ENCODE results near the gene SENP3.

The SENP3 gene

GRCh38 chr17:7557775-7558543 is 3.8 kb upstream of the SENP3 start:
- peak; percentile 86 for FAIRE-seq

GRCh38 chr17:7558544-7559319 is 3.0 kb upstream of the SENP3 start, which contains the start of gene TNFSF13:
Gene TNFSF13 (plus strand): TSS chr17:7558750. CDS start chr17:7559040, 290 bp downstream.
- TF ChIP-seq POLR2A (IDR thresholded peaks at IDR 0.05; ENCODE audit: low read depth, low read length), result no peak
- no peak for TF ChIP-seq POLR2AphosphoS5 (IDR thresholded peaks at IDR 0.05; ENCODE audit: low read depth, low read length)
- TF ChIP-seq TAF1 (IDR thresholded peaks at IDR 0.05; ENCODE audit: borderline replicate concordance, low read depth, low read length), result no peak
- DNase-seq (ENCODE audit: insufficient read length) (no peak), FAIRE-seq (no peak)

More at GRCh38 chr17:7557775-7558543, 3.8 kb upstream of the SENP3 start:
- TF ChIP-seq TAF1 (IDR thresholded peaks at IDR 0.05; ENCODE audit: borderline replicate concordance, low read depth, low read length), result no peak
- TF ChIP-seq POLR2A (IDR thresholded peaks at IDR 0.05; ENCODE audit: low read depth, low read length), result peak; percentile 32; the same call in 1 of the 2 replicates
- DNase-seq (ENCODE audit: insufficient read length), result peak; percentile 44

- FAIRE-seq (peak; percentile 17), DNase-seq (ENCODE audit: insufficient read length) (no peak)
- TF ChIP-seq POLR2AphosphoS5 (IDR thresholded peaks at IDR 0.05; ENCODE audit: low read depth, low read length), result no peak
- no peak for TF ChIP-seq POLR2A (IDR thresholded peaks at IDR 0.05; ENCODE audit: low read depth, low read length)
- no peak for TF ChIP-seq TAF1 (IDR thresholded peaks at IDR 0.05; ENCODE audit: borderline replicate concordance, low read depth, low read length)
These were observed 2.2 kb upstream of the SENP3 start for GRCh38 chr17:7559320-7560171.

GRCh38 chr17:7560172-7561027 is 1.3 kb upstream of the SENP3 start:
- FAIRE-seq, result no peak
- TF ChIP-seq TAF1 (IDR thresholded peaks at IDR 0.05; ENCODE audit: borderline replicate concordance, low read depth, low read length) (no peak), POLR2A (IDR thresholded peaks at IDR 0.05; ENCODE audit: low read depth, low read length) (no peak), POLR2AphosphoS5 (IDR thresholded peaks at IDR 0.05; ENCODE audit: low read depth, low read length) (no peak)
- no peak for DNase-seq (ENCODE audit: insufficient read length)

GRCh38 chr17:7561028-7561575 is 617 bp upstream of the SENP3 start:
- DNase-seq (ENCODE audit: insufficient read length) (peak; percentile 87), FAIRE-seq (no peak)
- TF ChIP-seq TAF1 (IDR thresholded peaks at IDR 0.05; ENCODE audit: borderline replicate concordance, low read depth, low read length) (no peak), POLR2AphosphoS5 (IDR thresholded peaks at IDR 0.05; ENCODE audit: low read depth, low read length) (no peak; the same call in 1 of the 2 replicates), POLR2A (IDR thresholded peaks at IDR 0.05; ENCODE audit: low read depth, low read length) (no peak)

- TF ChIP-seq POLR2A (IDR thresholded peaks at IDR 0.05; ENCODE audit: low read depth, low read length), result no peak
- 0 out of 2 replicates have a peak, but pooled peaks have one; percentile 17 for TF ChIP-seq TAF1 (IDR thresholded peaks at IDR 0.05; ENCODE audit: borderline replicate concordance, low read depth, low read length)
- no peak for TF ChIP-seq POLR2AphosphoS5 (IDR thresholded peaks at IDR 0.05; ENCODE audit: low read depth, low read length)
- FAIRE-seq (peak; percentile 30), DNase-seq (ENCODE audit: insufficient read length) (no peak)
These were observed 488 bp downstream of the SENP3 start for GRCh38 chr17:7562208-7562605.

GRCh38 chr17:7563115-7563869 is 1.6 kb downstream of the SENP3 start:
- no peak for TF ChIP-seq TAF1 (IDR thresholded peaks at IDR 0.05; ENCODE audit: borderline replicate concordance, low read depth, low read length)
- no peak for TF ChIP-seq POLR2AphosphoS5 (IDR thresholded peaks at IDR 0.05; ENCODE audit: low read depth, low read length)
- TF ChIP-seq POLR2A (IDR thresholded peaks at IDR 0.05; ENCODE audit: low read depth, low read length), result no peak
- FAIRE-seq, result no peak

GRCh38 chr17:7569571-7569970 is 7.9 kb downstream of the SENP3 start:
- no peak for DNase-seq (ENCODE audit: insufficient read length)
- FAIRE-seq, result no peak
- TF ChIP-seq POLR2A (IDR thresholded peaks at IDR 0.05; ENCODE audit: low read depth, low read length) (no peak), POLR2AphosphoS5 (IDR thresholded peaks at IDR 0.05; ENCODE audit: low read depth, low read length) (no peak), TAF1 (IDR thresholded peaks at IDR 0.05; ENCODE audit: borderline replicate concordance, low read depth, low read length) (no peak)

More at GRCh38 chr17:7563115-7563869, 1.6 kb downstream of the SENP3 start:
- no peak for DNase-seq (ENCODE audit: insufficient read length)

GRCh38 chr17:7570351-7570750 is 8.6 kb downstream of the SENP3 start:
- DNase-seq (ENCODE audit: insufficient read length), result no peak
- no peak for FAIRE-seq
- TF ChIP-seq POLR2AphosphoS5 (IDR thresholded peaks at IDR 0.05; ENCODE audit: low read depth, low read length) (no peak), TAF1 (IDR thresholded peaks at IDR 0.05; ENCODE audit: borderline replicate concordance, low read depth, low read length) (no peak), POLR2A (IDR thresholded peaks at IDR 0.05; ENCODE audit: low read depth, low read length) (no peak)

All from GM12892 (cell line).